K562 (cell line): ENCODE data around the gene MATN1. TPM values are rescaled to one million over a fixed set of nuclear protein-coding genes. Genes with fewer than 3 reads are reported as not detected.

ENCODE experiments used
- ATAC-seq: fragments of 200-7000 bp; cut with Tn5 transposase; 3 replicates; pipeline ENCODE4 v1.9.1; 2020; ENCODE audit warnings: moderate library complexity
- BruUV-seq: library from RNA; stranded (reverse); fragments of 400-500 nt; replicated peaks from 2 replicates; lab custom pipeline; 2021; lab: Mats Ljungman, UMichigan
- CTCF ChIA-PET: fragments of 300-600 bp; formaldehyde crosslinking; extraction: SDS; loops from one replicate; lab custom pipeline; 2021; ENCODE audit warnings: low intra/inter-chr PET ratio; lab: Yijun Ruan, JAX
- POLR2A ChIA-PET: fragments of 300-600, 350-650 bp; sonication (Branson Sonifier 250); formaldehyde crosslinking; extraction: SDS; loops from one replicate; lab custom pipeline; 2021; ENCODE audit warnings: antibody characterized with exemption, inconsistent platforms; lab: Yijun Ruan, JAX
- DNase-seq, 4 experiments: peaks; one replicate each; pipeline versions ENCODE4 v3.0.0 to v3.0.0-alpha.2; 2011 to 2018; ENCODE audit warnings: low spot score in 3 of 4, mixed read lengths in 3 of 4; ENCODE audit errors: extremely low read depth in 1 of 4
- FAIRE-seq: peaks from 2 replicates; lab custom pipeline; 2011; peaks lifted over from hg19 to GRCh38; lab: Jason Lieb, UNC
- H2AFZ ChIP-seq: 2 replicates; pipeline ENCODE4 v1.6.0; 2011; ENCODE audit warnings: low read depth, low read length, control low read depth, inconsistent platforms
- H3K27ac ChIP-seq: fragments of 200-600 bp; 3 replicates; pipeline ENCODE4 v1.8.0; 2011; ENCODE audit warnings: low read depth, mild to moderate bottlenecking, control low read depth, inconsistent platforms, low read length, moderate library complexity, mixed read lengths; ENCODE audit errors: extremely low read depth
- H3K27me3 ChIP-seq, 2 experiments: fragments of 300-600 bp in 1 of 2; 2 replicates in 1 of 2; 3 replicates in 1 of 2; pipeline versions ENCODE4 v1.6.0 to v1.8.0; 2011; ENCODE audit warnings: inconsistent platforms in 2 of 2, low read length in 2 of 2, mild to moderate bottlenecking in 1 of 2, mixed read lengths in 1 of 2, moderate library complexity in 1 of 2; ENCODE audit not compliant: control insufficient read depth in 2 of 2, insufficient read depth in 2 of 2
- H3K36me3 ChIP-seq: fragments of 300-600 bp; 3 replicates; pipeline ENCODE4 v1.8.0; 2011; ENCODE audit warnings: mild to moderate bottlenecking, low read length, inconsistent platforms; ENCODE audit not compliant: control insufficient read depth, insufficient read depth
- H3K4me1 ChIP-seq, 2 experiments: fragments of 200-600 bp in 1 of 2; replicated peaks in 1 of 2; 2 replicates in 1 of 2; 3 replicates in 1 of 2; pipeline versions ENCODE4 v1.5.1 to v1.8.0; 2011; ENCODE audit warnings: inconsistent platforms in 2 of 2, low read length in 2 of 2, mild to moderate bottlenecking in 1 of 2, mixed read lengths in 1 of 2, moderate library complexity in 1 of 2; ENCODE audit not compliant: control insufficient read depth in 2 of 2, insufficient read depth in 2 of 2
- H3K4me2 ChIP-seq: 2 replicates; pipeline ENCODE4 v1.6.1; 2011; ENCODE audit warnings: low read length, control low read depth, inconsistent platforms, mixed read lengths; ENCODE audit not compliant: insufficient read depth
- H3K4me3 ChIP-seq: fragments of 200-600 bp; sonication (generic), shearing (Covaris generic); 2 replicates; pipeline ENCODE4 v1.5.1; 2016; ENCODE audit warnings: control low read depth, inconsistent platforms
- H3K79me2 ChIP-seq: fragments of 200-600 bp; 3 replicates; pipeline ENCODE4 v1.8.0; 2011; ENCODE audit warnings: low read length, inconsistent platforms; ENCODE audit not compliant: control insufficient read depth, insufficient read depth
- H3K9ac ChIP-seq, 2 experiments: 2 replicates each; pipeline versions ENCODE4 v1.6.0 to v1.6.1; 2011; ENCODE audit warnings: low read depth in 2 of 2, low read length in 2 of 2, control low read depth in 1 of 2, inconsistent platforms in 1 of 2, mild to moderate bottlenecking in 1 of 2, mixed read lengths in 1 of 2; ENCODE audit not compliant: insufficient read depth in 1 of 2
- H3K9me1 ChIP-seq: one replicate; pipeline ENCODE4 v1.6.0; 2011; ENCODE audit warnings: inconsistent platforms, mild to moderate bottlenecking, low read length, moderate library complexity; ENCODE audit not compliant: control insufficient read depth, insufficient read depth
- H3K9me3 ChIP-seq: replicated peaks from 2 replicates; pipeline ENCODE4 v1.5.1; 2011; ENCODE audit warnings: low read depth, low read length, inconsistent platforms; ENCODE audit not compliant: control insufficient read depth, insufficient read depth
- H4K20me1 ChIP-seq: replicated peaks from 2 replicates; pipeline ENCODE4 v1.6.1; 2011; ENCODE audit warnings: low read length, inconsistent platforms, mixed read lengths; ENCODE audit not compliant: control insufficient read depth, insufficient read depth
- BRD9 ChIP-seq: fragments of 450-650 bp; IDR thresholded peaks from 2 replicates; pipeline ENCODE4 v1.6.1; 2018; ENCODE audit warnings: low read depth; ENCODE audit not compliant: partially characterized antibody
- CEBPZ ChIP-seq: fragments of 150-350 bp; IDR thresholded peaks from 2 replicates; pipeline ENCODE4 v1.6.1; 2014; ENCODE audit warnings: low read depth, mild to moderate bottlenecking, low read length, borderline replicate concordance
- CREM ChIP-seq: IDR thresholded peaks from 2 replicates; pipeline ENCODE4 v1.6.1; 2014; ENCODE audit warnings: antibody characterized with exemption, low read depth
- DMBX1 ChIP-seq: fragments of 250-450 bp; sonication (Bioruptor Pico); IDR thresholded peaks from 2 replicates; pipeline ENCODE4 v1.8.0; 2022; ENCODE audit warnings: inconsistent platforms, mild to moderate bottlenecking, moderate library complexity, borderline replicate concordance
- FOXJ2 ChIP-seq: fragments of 200-800 bp; sonication (Bioruptor generic); IDR thresholded peaks from 2 replicates; pipeline ENCODE4 v1.6.1; 2016; ENCODE audit warnings: missing genetic modification characterization, missing compliant biosample characterization
- GTF3C2 ChIP-seq: IDR thresholded peaks from 3 replicates; pipeline ENCODE4 v1.6.1; 2011; ENCODE audit warnings: borderline replicate concordance, mild to moderate bottlenecking, moderate library complexity; ENCODE audit not compliant: insufficient read length; ENCODE audit errors: extremely low read depth
- MEF2D ChIP-seq: conservative IDR thresholded peaks from 2 replicates; pipeline ENCODE4 v1.6.1; 2016; ENCODE audit warnings: low read depth, missing genetic modification characterization, missing compliant biosample characterization
- MYNN ChIP-seq, 2 experiments: sonication (generic); formaldehyde crosslinking in 1 of 2; IDR thresholded peaks; 2 replicates each; pipeline versions ENCODE4 v1.5.0 to v1.6.1; 2016 to 2020; ENCODE audit warnings: antibody characterized with exemption in 1 of 2, missing genetic modification reagents in 1 of 2
- NCOA4 ChIP-seq: fragments of 450-650 bp; IDR thresholded peaks from 2 replicates; pipeline ENCODE4 v1.6.1; 2018; ENCODE audit warnings: mild to moderate bottlenecking; ENCODE audit not compliant: partially characterized antibody
- NFRKB ChIP-seq: fragments of 450-650 bp; IDR thresholded peaks from 2 replicates; pipeline ENCODE4 v1.6.1; 2016; ENCODE audit warnings: low read depth
- POLR2H ChIP-seq: IDR thresholded peaks from 2 replicates; pipeline ENCODE4 v1.6.1; 2016; ENCODE audit warnings: missing genetic modification characterization, low read depth, mild to moderate bottlenecking, control low read depth, missing compliant biosample characterization, moderate library complexity
- TAF7 ChIP-seq: fragments of 450-650 bp; IDR thresholded peaks from 2 replicates; pipeline ENCODE4 v1.6.1; 2016; ENCODE audit warnings: missing genetic modification characterization, missing compliant biosample characterization
- ZNF507 ChIP-seq: conservative IDR thresholded peaks from 2 replicates; pipeline ENCODE4 v1.6.1; 2017; ENCODE audit warnings: missing genetic modification characterization, missing compliant biosample characterization
- WGBS: fragments of 100-300 bp; shearing (Covaris generic); methylation state at CpG from one replicate; pipeline ENCODE4 v1.1.6; 2016; ENCODE audit warnings: low coverage, mixed read lengths; ENCODE audit not compliant: insufficient coverage; ENCODE audit errors: missing lambda C conversion rate; 5-methylcytosine and 5-hydroxymethylcytosine counted together
- in situ Hi-C: fragments of 300-500 bp; cut with MboI; formaldehyde crosslinking; loops from 4 replicates; pipeline ENCODE4 v1.15.0; 2018; ENCODE audit warnings: inconsistent platforms, mixed read lengths
- intact Hi-C: fragments of 100-400 bp; cut with micrococcal nuclease; formaldehyde crosslinking; loops from 2 replicates; pipeline ENCODE4 v1.14.2; 2022
- polyA plus RNA-seq, 8 experiments: library from polyadenylated mRNA; depleted of rRNA in 4 of 8; stranded (reverse) in 5 of 8; unstranded in 3 of 8; fragments of >200 nt; fragmentation: Nextera tagmentation in 2 of 8; fragmentation: Illumina TruSeq in 1 of 8; extraction: Ambion mirVana in 2 of 8; extraction: Trizol in 1 of 8; gene quantifications; 2 replicates each; pipeline versions ENCODE4 v1.2.1 to v1.2.3, GENCODE V29; 2011 to 2014; ENCODE audit warnings: inconsistent platforms in 1 of 8, missing spikeins in 1 of 8
- total RNA-seq, 7 experiments: library from RNA; depleted of rRNA in 6 of 7; stranded (reverse); fragments of >200 nt in 6 of 7; fragmentation: Illumina TruSeq in 2 of 7; extraction: Trizol in 2 of 7; gene quantifications; 2 replicates each; pipeline versions ENCODE4 v1.2.1 to v1.2.3, GENCODE V29; 2011 to 2021; ENCODE audit warnings: low replicate concordance in 1 of 7

Gene MATN1
- total and polyA plus RNA-seq, 9 of the 15 experiments (the other 6 are each of a cell fraction or from before 2014, with no cell fraction given): 0.10 to 2.3 (median 1.2) TPM

- no peak for TF ChIP-seq ZNF507 (tag)
- TF ChIP-seq POLR2H (tag): no peak
- 0 out of 2 replicates have a peak, but pooled peaks have one; percentile 26 for TF ChIP-seq NFRKB
- TF ChIP-seq DMBX1: 0 out of 2 replicates have a peak, but pooled peaks have one; percentile 39
- TF ChIP-seq MEF2D (tag): 0 out of 2 replicates have a peak, but pooled peaks have one; percentile 29
- TF ChIP-seq FOXJ2: no peak
- TF ChIP-seq NCOA4: no peak
- no peak for TF ChIP-seq TAF7
- TF ChIP-seq CREM: no peak
These were observed 40.4 kb upstream of the MATN1 start (continued) for GRCh38 chr1:30763651-30764248.

GRCh38 chr1:30762930-30763650 is 39.7 kb upstream of the MATN1 start:
- no peaks in the 10 kb centered on the region for H3K36me3 ChIP-seq
- POLR2A ChIA-PET: interaction anchor here (0.6 to 4.1 kb wide), 7 partner anchors 9 to 168 kb away, joined by 3 to 23 read pairs (median 3); no protein-coding TSS in a partner anchor
- ATAC-seq (no peak), DNase-seq (no peak), FAIRE-seq (no peak)
- H3K27me3 ChIP-seq: no peaks in the 10 kb centered on the region; a peak in 1 of 5 replicates
- no peaks in the 10 kb centered on the region for H3K9me3 ChIP-seq
- H2AFZ ChIP-seq: peak overlapping the region; percentile 35
- H3K4me3 ChIP-seq: no peak overlapping the region
- peaks cover 3% of the 10 kb centered on the region; the same call in 1 of the 3 replicates for H3K79me2 ChIP-seq
- in situ Hi-C loops (no loop called here), intact Hi-C loops (loop anchor here (1.0 kb wide), 1 partner anchor 44 kb away; no protein-coding TSS in a partner anchor)
- WGBS: 73% methylated on average over 7 of the region's 7 CpGs
- peak overlapping the region; percentile 78 for H3K27ac ChIP-seq
- H3K4me2 ChIP-seq: no peak overlapping the region
- no peaks in the 10 kb centered on the region for H3K9me1 ChIP-seq
- peak overlapping the region; percentile 7 to 79; a peak in 2 of 4 replicates for H3K9ac ChIP-seq
- no TSS peak for BruUV-seq
- CTCF ChIA-PET: interaction anchor here (0.8 kb wide), 1 partner anchor 17 kb away, joined by 3 read pairs; no protein-coding TSS in a partner anchor
- H4K20me1 ChIP-seq: no peaks in the 10 kb centered on the region
- H3K4me1 ChIP-seq: peaks cover 67 to 88% of the 10 kb centered on the region in 2 experiments
- TF ChIP-seq MYNN (IDR thresholded peaks at IDR 0.05): no peak
- TF ChIP-seq MYNN (CRISPR knock-in tag; IDR thresholded peaks at IDR 0.05): no peak
- TF ChIP-seq GTF3C2: no peak
- no peak for TF ChIP-seq BRD9
- TF ChIP-seq CEBPZ: no peak
